GM12865 (cell line): ENCODE data around the gene OR10H3.
"Not testable (repeated sequence)": the region's sequence is repeated elsewhere in the genome, so short reads cannot be mapped to it uniquely, and the experiment has no call there.

ENCODE experiments used
- DNase-seq: peaks from one replicate; pipeline ENCODE4 v3.0.0; 2010; ENCODE audit warnings: low read depth
- H3K4me3 ChIP-seq: 2 replicates; pipeline ENCODE4 v1.5.1; 2011; ENCODE audit warnings: mild to moderate bottlenecking, low read depth, low read length, control low read depth
- TF ChIP-seq, protein P1 (sequence below): IDR thresholded peaks from 2 replicates; pipeline ENCODE4 v1.5.1; 2011; ENCODE audit warnings: low read length, control low read depth, low read depth, inconsistent platforms; ENCODE audit not compliant: insufficient read depth; ENCODE audit errors: missing control alignments

OR10H3 gene

GRCh38 chr19:15740785-15741184 is 3.0 kb downstream of the OR10H3 start:
- no peak for DNase-seq
- no peak overlapping the region for H3K4me3 ChIP-seq
- TF ChIP-seq, protein P1, sequence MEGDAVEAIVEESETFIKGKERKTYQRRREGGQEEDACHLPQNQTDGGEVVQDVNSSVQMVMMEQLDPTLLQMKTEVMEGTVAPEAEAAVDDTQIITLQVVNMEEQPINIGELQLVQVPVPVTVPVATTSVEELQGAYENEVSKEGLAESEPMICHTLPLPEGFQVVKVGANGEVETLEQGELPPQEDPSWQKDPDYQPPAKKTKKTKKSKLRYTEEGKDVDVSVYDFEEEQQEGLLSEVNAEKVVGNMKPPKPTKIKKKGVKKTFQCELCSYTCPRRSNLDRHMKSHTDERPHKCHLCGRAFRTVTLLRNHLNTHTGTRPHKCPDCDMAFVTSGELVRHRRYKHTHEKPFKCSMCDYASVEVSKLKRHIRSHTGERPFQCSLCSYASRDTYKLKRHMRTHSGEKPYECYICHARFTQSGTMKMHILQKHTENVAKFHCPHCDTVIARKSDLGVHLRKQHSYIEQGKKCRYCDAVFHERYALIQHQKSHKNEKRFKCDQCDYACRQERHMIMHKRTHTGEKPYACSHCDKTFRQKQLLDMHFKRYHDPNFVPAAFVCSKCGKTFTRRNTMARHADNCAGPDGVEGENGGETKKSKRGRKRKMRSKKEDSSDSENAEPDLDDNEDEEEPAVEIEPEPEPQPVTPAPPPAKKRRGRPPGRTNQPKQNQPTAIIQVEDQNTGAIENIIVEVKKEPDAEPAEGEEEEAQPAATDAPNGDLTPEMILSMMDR, result no peak

DNA sequence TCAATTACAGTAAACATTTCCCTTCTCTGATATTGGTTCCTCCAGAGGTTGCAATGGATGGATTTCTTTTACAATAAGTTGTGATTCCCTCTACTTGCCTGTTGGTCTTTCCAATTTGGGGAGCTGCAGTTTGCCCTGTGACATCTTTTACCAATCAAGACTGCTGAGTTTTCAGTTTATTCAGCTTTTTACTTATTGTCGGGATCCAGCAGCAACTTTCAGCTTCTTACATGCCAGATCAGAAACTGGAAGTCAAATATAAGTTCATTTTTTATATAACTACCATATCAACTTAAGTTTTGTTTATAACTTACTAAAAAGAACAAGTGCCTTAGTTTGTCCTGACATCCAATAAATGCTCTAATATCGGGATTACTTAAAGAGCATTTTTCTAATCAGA is 10.5 kb downstream of the OR10H3 start:
- H3K4me3 ChIP-seq, result no peak overlapping the region
- no peak for DNase-seq
- TF ChIP-seq, protein P1, result no peak

DNA sequence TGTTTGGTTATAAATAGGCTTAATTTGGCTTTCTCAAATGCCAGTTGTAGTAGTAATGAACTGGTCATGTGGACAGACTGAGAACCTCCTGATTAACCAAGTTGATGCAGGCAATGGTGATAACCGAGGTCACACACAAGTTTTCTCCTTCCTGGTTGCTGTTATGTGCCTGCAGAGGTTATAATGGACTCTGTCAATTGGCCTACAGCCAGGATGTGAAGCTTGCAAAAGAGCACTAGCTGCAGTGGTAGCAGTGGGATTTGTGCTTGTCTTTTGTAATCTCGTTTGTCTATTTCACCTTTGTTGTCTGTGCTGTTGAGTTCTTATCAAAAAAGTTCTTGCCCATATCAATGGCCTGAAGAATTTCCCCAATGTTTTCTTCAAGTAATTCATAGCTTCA is 20.6 kb downstream of the OR10H3 start:
- DNase-seq, result no peak
- H3K4me3 ChIP-seq, result no peak overlapping the region

DNA sequence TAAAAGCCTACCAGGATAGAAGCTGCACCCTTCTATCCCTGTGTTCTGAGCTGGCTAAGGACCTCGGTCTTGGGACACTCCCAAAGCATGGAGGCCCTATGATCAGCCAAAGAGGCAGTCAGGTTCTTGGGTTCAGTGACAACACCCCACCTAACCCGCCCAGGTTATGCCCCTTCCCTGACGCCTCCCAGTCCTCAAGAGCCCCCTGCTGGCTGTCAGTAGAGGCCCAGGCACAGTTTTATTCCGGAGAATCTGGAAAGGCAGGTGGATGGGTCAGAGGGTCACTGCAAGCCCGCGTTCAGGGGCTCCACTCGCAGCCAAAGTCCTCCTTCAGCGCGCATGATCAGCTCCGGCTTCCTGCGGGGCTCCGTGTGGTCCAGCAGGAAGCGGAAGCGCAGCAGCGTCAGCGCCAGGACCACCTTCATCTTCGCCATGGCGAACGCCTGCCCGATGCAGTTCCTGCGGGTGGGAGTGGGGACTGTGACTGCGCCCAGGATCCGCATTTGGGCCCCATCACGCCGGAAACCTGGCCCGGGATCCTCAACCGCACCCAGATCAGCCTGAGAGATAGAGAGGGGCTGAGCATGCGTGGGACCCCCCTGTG is 22.3 kb downstream of the OR10H3 start:
- peak; percentile 7 for DNase-seq
- H3K4me3 ChIP-seq, result no peak overlapping the region
- TF ChIP-seq, protein P1, result peak; percentile 32

More for the DNA sequence above, 20.6 kb downstream of the OR10H3 start:
- TF ChIP-seq, protein P1, result no peak

GRCh38 chr19:15769586-15769985 is 31.8 kb downstream of the OR10H3 start:
- H3K4me3 ChIP-seq, result no peak overlapping the region
- no peak for DNase-seq
- TF ChIP-seq, protein P1, result no peak

GRCh38 chr19:15774159-15774558 is 36.4 kb downstream of the OR10H3 start:
- not testable (repeated sequence) for H3K4me3 ChIP-seq, DNase-seq

GRCh38 chr19:15775249-15775648 is 37.5 kb downstream of the OR10H3 start:
- DNase-seq, result no peak
- H3K4me3 ChIP-seq, result no peak overlapping the region
- TF ChIP-seq, protein P1, result no peak
